HG03025 (cell line): ENCODE results near the gene SND1.

ENCODE experiments used
- ATAC-seq: cut with Tn5 transposase; IDR thresholded peaks from one replicate; pipeline ENCODE4 v1.9.1; 2021; ENCODE audit warnings: mild to moderate bottlenecking, moderate library complexity; ENCODE audit not compliant: unreplicated experiment, low FRiP score

Gene SND1

GRCh38 chr7:127760436-127761031, 108.5 kb downstream of the SND1 start:
- no peak for ATAC-seq

- ATAC-seq, result no peak
Measured at GRCh38 chr7:127761196-127761595, 109.2 kb downstream of the SND1 start.

GRCh38 chr7:127764681-127765080, 112.7 kb downstream of the SND1 start:
- ATAC-seq, result no peak

DNA sequence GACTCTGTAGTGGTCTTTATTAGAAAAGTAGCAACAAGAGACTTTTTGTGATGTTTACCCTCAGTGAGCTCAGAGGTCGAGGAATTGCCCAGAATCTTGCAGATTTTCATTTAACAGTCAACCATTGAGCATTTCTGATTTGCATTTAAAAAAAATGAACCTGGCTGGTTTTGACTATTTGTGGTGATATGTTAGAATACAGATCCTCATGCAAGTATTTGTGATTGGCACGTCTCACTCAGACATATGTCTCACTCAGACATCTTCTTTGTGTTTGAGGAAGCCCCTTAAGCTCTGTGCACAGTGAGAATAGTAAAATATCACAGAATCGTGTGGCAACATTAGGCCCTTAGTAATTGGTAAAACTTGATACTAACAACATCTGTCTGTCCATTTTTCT, 113.2 kb downstream of the SND1 start:
- ATAC-seq, result no peak

DNA sequence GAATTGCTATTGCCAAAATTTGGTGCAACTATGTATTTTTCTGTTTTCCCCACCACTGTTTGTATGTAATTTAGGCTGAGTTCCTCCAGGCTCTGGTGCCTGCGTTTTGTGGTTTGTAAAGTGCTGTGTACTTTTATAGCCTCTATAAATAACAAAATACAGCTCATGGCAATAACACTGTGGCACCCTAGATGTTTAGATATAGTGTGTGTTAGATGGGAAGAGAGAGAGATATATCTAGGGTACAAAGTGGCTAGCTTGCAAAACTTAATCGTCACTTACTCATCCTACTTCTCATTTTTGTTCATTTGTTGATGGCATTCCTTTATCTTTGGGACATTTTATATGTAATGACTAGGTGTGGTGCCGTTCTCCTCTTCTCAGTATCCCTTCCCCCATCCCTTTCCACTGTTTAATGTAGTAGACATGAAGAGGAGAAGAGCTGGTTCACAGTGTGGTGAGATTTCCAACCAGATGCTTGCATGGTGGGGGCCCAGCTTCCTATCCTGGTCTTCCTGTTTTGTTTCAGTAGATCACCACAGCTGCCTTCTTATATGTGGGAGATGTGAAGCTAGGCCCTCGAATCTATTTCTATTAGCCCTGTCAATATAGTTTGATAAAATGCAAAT, 115.0 kb downstream of the SND1 start:
- ATAC-seq, result no peak

- no peak for ATAC-seq
Measured at GRCh38 chr7:127768241-127768640, 116.2 kb downstream of the SND1 start.

GRCh38 chr7:127769137-127769536, 117.1 kb downstream of the SND1 start:
- ATAC-seq, result no peak

- ATAC-seq, result no peak
Measured at GRCh38 chr7:127769696-127770400, 117.9 kb downstream of the SND1 start.

DNA sequence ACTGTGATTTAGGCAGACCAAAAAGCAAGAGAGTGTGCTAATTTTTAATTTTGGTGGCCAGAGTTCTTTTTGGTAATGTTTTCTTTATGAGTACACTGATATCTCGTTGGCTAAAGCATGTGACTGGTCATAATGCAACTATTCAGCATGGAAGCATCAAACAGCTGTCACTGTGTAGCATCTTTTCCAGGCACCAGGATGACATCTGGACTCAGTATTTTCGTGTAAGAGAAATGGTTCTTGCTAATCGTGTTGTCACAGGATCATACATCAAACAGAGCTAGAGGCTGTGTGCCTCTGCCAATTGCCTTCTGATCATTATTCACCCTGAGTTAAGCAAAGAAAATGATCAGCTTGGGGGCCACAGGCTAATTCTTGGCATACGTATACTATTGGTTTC, 118.9 kb downstream of the SND1 start:
- ATAC-seq, result no peak

DNA sequence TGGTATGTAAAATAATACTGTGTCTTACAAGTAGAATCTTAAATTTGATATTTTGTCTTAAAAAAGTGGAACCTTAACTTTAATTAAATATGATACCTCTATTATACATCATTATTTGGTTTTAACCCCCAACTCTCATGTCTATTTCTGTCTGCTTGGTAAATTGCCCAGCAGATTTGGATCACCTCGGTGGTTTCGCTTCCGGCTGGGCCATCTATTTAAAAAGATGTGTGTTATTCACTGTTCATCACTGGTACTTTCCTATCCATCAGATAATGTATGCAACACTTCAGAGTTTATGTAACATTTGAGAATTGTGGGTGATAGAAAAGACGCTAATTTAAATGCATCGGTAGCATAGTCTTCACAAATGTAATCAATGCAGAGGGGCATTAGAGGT, 119.7 kb downstream of the SND1 start:
- no peak for ATAC-seq

DNA sequence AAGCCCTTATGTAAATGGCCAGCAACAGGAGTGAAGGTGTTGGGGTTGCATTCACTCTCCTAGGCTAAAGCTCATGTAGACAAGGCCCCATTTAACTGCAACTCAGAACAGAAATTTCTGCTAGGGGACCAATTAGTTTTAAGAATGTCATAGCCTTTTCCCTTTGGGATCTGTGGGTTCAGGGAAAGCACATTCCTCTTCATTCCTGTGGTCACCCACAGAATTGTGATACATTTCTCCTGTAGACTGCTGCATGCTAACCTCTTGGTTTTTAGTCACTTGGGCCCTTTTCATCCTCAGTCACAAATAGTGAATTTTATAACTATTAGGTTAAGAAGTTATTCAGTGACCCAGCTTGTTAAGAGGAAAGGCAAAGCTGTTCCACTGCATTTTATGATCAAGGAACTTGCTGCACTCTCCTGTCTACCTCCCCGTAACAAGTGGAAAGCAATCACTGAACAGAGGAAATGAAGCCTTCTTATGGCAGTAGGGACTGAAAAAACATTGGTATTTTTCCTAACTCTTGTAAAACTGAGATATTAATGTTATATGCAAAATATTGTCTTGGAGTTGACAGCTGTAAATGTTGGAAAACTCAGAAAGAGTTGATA, 124.9 kb downstream of the SND1 start:
- no peak for ATAC-seq

- no peak for ATAC-seq
Measured at GRCh38 chr7:127780489-127780888, 128.5 kb downstream of the SND1 start.

- ATAC-seq, result no peak
Measured at GRCh38 chr7:127781081-127781480, 129.1 kb downstream of the SND1 start.

GRCh38 chr7:127782075-127782474, 130.1 kb downstream of the SND1 start:
- ATAC-seq, result no peak

DNA sequence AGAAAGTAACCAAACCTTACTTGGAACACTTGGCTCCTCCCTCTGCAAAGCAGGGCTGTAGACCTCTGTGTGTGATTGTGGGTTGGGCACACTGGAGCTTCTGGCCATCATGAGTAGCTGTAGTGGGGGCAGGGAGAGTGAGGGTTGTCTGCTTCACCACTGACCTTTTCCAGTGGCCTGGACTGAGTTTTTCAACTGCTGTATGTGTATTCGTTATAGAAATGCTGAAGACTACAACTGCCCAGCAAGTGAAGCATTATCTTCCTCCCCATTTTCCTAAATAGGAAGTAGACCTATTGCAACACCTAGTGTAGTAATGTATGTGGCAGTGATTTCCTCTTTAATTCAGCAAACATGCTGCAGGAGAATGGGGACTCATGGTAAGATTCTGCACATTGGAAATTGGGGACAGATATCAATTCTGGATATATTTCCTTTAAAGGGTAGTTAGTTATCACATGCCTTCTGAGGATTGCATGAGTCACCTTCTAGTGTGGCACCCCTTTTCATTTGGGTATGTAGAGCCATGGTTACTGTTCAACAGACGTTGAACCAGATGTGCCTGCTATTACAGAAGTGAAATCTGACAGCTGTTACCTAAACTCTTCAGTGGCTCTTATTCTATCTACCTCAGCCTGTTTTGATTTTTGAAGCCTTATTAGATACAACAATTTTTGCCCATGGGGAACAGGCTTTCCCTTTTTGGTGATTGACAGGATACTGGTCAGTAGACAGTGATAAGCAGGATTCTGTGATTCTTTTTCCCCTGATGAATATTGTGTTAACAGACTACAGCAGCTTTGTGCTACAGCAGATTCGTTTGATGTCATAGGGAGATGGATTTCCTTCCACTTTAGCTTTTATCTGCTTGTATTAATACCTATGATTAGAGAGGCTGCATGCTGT, 130.9 kb downstream of the SND1 start:
- no peak for ATAC-seq

DNA sequence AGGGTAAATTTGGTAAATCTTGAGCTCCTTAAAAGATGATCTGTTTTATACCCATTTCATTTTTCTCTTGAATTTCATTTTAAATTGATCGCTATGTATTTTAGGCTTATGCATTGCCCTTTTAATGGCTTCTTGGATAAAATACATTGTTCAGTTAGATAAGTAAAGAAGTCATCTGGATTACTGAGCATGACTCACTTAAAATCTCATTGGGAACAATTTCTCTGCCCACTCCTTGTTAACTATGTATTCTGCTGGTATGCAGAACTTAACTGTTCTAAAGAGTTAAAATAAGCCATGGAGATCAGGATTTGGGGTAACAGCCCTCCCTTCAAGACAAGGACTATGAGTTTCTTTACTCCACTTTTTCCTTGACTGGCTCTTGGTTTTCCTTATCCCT, 134.2 kb downstream of the SND1 start:
- no peak for ATAC-seq

DNA sequence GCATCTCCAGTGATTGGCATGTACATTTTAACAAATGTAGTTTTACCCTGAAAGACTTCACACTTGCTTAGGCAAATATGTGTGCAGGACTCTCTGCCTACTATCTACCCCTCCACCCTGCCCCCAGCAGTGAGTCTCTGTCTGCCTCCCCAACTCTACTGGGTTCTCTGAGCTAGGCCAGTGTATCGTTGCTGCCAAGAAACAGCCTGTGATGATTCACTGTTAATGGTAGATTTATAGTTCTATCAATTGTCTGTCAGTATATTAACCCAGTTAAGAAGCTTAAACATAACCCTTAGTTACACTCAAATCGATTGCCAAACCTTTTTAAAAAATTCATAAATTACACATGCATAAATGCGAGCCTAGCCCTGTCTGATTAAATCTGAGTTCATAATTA, 137.0 kb downstream of the SND1 start:
- no peak for ATAC-seq

DNA sequence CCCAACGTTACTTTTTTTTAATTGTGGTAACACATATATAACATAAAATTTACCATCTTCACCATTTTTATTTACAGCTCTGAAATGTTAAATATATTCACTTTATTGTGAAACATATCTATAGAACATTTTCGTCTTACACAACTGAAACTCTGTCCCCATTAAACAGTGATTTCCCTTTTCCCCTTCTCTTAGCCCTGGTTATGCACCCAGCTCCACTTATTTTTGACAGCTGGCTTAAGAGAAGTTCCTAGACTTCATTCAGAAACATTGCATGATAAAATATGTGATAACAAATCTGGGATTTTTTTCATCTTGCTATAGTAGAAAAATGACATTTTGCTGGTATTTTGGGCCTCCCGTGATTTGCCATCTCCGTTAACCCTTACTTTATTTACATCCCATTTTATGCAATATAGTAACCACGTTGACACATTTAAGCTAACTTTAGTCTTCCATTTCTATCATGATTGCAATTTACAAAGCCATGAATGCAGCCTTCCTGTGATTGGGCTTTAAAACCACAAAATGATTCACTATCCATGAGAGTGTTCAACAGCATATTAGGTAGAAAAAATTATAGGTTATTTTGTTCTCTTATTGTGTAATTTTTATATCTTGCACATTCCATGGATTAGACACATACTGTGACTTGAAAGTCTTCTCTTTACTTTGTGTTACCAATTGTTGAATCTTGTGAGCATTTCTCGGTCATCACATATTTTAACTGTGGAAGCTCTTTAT, 139.6 kb downstream of the SND1 start:
- no peak for ATAC-seq

- ATAC-seq, result no peak
Measured at GRCh38 chr7:127792528-127793342, 140.7 kb downstream of the SND1 start.
